Measurements from ENCODE around the gene SMG9. TPM values are rescaled to one million over a fixed set of nuclear protein-coding genes. Genes with fewer than 3 reads are reported as not detected.
"Not testable (repeated sequence)": the region's sequence is repeated elsewhere in the genome, so short reads cannot be mapped to it uniquely, and the experiment has no call there.

The SMG9 gene
- total RNA-seq, 2 experiments from 2014 or later, result 55.7 to 58.1 TPM

DNA sequence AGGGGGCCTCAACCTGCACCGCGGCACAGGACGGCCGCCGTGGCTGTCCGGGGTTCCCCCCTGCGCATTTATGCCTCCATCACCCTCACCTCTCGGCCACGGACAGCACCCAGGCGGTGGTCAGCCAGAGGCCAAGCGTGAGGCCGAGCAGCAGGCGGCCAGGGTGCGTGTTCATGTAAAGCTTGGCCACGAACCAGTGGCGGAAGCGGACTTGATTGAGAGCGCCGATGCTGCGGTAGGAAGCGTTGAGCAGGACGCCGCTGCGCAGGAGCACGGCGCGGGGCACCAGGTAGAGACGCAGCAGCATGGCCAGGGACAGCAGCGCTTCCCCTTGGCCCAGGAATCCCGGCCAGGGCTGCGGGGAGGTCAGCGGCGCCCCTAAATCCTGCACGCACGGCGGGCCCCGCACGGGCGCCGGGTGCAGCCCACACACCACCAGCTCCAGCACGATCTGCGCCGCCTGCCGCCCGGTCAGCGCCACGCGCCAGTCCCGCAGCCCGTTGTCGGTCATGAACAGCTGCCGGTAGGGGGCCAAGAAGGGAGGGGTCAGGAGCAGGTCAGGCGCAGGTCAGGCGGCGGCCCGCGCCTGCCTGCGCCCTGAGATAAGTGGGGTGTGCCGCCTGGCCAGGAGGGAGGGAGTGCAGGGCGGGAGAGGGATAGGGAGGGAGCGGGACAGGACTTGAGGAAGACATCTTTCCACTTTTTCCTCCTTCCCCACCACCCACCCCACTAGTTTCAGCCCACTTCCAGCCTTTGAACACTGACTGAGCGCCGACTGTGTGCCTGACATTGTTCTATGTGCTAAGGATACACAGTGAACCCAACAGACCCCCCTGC lies 19.6 kb upstream of the SMG9 start:
- Mint-ChIP-seq H3K4me1 (peaks cover 31% of the 10 kb centered on the region), H3K27me3 (no peaks in the 10 kb centered on the region), H3K9me3 (no peaks in the 10 kb centered on the region), H3K27ac (no peak overlapping the region), H3K36me3 (peaks cover 29% of the 10 kb centered on the region), H3K4me3 (no peak overlapping the region)
- no peak for DNase-seq

DNA sequence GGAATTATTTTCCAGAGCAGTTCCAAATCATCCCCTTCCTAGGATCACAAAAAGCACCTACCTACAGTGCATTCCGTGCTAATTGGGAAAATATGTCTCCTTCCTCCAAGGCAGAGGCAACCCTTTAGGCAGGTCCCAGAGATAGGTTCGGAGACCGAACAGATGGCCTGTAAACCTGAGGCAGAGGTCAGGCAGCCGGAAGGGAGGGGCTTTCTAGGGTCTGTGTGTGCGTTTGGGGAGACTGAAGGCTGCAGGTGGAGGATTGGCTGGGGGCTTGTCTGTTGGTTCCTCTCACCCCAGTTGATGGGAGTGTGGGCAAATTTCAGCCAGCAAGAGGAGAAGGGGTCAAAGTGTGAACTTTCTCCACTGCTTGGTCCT lies 19.0 kb upstream of the SMG9 start:
- Mint-ChIP-seq H3K27me3 (no peaks in the 10 kb centered on the region), H3K9me3 (no peaks in the 10 kb centered on the region), H3K27ac (no peak overlapping the region), H3K4me1 (peaks cover 31% of the 10 kb centered on the region), H3K36me3 (peaks cover 32% of the 10 kb centered on the region), H3K4me3 (no peak overlapping the region)
- DNase-seq, result no peak

DNA sequence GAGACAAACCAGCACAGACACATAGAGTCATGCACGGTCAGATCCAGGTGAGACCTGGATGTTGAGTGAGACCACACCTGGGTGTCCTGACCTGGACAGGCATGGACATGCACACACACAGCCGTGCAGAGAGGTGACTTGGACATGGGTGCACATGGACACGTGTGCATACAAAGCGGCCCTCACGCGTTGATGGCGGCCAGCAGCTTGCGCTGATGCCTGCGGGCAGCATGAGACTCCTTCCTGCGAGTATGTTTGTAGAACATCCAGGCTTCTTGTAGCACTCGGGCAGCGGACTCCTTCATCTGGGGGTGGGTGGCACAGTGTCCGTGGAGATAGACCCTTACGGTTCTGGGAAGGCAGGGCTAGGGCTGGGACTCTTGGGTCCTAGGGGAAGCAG lies 14.5 kb upstream of the SMG9 start:
- H3K9me3 Mint-ChIP-seq, result no peaks in the 10 kb centered on the region
- peak overlapping the region; percentile 45 for H3K27ac Mint-ChIP-seq
- DNase-seq, result no peak
- no peaks in the 10 kb centered on the region for H3K27me3 Mint-ChIP-seq
- no peak overlapping the region for H3K4me3 Mint-ChIP-seq
- H3K36me3 Mint-ChIP-seq, result peaks cover 43% of the 10 kb centered on the region
- H3K4me1 Mint-ChIP-seq, result peaks cover 42% of the 10 kb centered on the region

DNA sequence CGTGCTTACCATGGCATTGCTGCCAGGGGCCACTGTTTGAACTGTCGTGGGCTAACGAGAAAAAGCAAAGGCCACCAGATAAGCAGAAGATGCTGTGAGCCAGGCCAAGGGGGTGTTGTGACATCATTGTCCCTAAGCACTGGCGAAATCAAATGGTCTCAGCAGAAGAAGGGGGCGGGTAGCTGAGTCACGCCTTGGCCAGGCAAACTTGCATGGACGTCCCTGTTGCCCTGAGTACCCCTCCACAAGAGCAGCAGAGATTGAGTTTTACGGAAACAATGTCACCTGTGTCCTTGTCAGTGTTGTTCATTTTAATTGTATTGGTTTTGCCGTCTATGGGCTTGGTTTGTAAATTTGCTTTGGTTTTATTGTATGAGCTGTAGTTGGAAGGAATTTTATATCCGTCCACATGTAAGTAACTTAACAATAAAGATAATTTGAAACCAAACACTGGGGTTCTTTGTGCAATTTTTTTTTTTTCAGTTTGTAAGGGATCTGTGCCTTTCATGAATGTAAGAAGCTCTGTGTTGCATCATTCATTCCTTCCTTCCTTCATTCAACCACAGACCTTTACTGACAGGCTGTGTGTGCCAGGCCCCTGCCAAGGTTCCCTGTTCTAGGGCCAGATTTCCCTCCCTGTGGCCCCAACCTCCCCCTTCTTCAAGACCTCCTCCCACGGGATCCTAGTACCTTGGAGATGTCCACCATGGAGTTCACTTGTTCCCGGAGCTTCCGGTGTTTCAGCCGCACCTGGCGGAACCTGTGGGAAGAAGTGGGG lies 13.7 kb upstream of the SMG9 start:
- H3K27ac Mint-ChIP-seq, result peak overlapping the region; percentile 59
- H3K27me3 Mint-ChIP-seq, result no peaks in the 10 kb centered on the region
- DNase-seq, result no peak
- H3K4me1 Mint-ChIP-seq, result peaks cover 49% of the 10 kb centered on the region
- no peaks in the 10 kb centered on the region for H3K9me3 Mint-ChIP-seq
- peaks cover 48% of the 10 kb centered on the region for H3K36me3 Mint-ChIP-seq
- no peak overlapping the region for H3K4me3 Mint-ChIP-seq

DNA sequence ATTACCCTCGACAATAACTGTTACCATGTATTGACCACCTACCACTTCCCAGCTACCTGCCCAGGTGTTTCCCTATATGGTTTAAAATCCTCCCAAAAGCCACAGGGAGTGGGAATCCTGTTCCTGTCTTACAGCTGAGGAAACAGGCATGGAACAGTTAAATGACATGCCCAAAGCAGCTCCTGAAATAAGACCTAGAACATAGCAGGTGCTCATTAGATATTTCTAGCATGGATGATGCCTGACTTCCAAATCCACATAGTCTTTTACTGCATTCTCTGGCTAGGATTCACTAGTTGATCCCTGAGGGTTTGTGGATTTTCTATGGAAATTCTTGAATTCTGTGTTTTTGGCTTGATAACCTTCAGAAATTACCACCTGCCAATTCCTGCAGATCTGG lies 13.1 kb upstream of the SMG9 start:
- no peak for DNase-seq
- H3K4me1 Mint-ChIP-seq, result peaks cover 55% of the 10 kb centered on the region
- H3K36me3 Mint-ChIP-seq, result peaks cover 51% of the 10 kb centered on the region
- no peak overlapping the region for H3K4me3 Mint-ChIP-seq
- no peaks in the 10 kb centered on the region for H3K9me3 Mint-ChIP-seq
- H3K27me3 Mint-ChIP-seq, result no peaks in the 10 kb centered on the region
- peak overlapping the region; percentile 94 for H3K27ac Mint-ChIP-seq

DNA sequence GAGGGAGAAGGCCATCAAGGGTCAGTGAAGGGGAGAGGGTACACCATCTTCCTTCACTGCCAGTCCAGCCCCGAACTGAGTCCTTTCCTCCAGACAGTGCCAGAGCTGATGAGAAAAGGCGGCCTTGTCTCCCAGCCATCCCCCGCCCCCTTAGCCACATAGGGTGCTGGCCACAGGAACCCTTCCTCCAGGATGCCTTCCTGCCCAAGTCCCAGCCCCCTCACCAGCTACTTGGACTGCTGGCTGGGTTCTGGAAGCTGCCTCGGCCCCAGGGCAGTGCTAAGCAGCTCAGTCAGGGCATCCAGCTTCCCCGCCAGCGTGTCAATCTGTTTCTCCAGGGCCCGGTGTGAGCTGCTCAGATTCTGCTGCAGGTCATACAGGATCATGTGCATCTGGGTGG lies 12.6 kb upstream of the SMG9 start:
- Mint-ChIP-seq H3K4me3 (no peak overlapping the region), H3K36me3 (peaks cover 55% of the 10 kb centered on the region), H3K27ac (peak overlapping the region; percentile 94), H3K9me3 (no peaks in the 10 kb centered on the region), H3K27me3 (no peaks in the 10 kb centered on the region), H3K4me1 (peaks cover 58% of the 10 kb centered on the region)
- no peak for DNase-seq

DNA sequence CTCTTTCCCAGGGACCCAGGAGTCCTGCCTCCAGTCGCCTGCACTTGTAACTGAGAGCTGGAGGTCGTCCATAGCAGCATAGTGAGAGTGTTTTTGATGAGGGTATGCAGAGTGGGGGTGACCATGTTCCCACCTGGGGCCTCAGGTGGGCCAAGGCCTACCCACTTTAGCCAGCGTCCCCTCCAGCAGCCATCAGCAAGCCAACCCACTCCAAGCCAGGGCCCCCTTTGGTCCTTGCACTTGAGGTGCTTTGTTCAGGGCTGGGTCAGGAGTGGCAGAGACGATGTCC lies 11.9 kb upstream of the SMG9 start:
- Mint-ChIP-seq H3K4me3 (peak overlapping the region; percentile 52), H3K27ac (peak overlapping the region; percentile 94), H3K36me3 (peaks cover 55% of the 10 kb centered on the region), H3K4me1 (peaks cover 61% of the 10 kb centered on the region), H3K9me3 (no peaks in the 10 kb centered on the region), H3K27me3 (no peaks in the 10 kb centered on the region)
- no peak for DNase-seq

DNA sequence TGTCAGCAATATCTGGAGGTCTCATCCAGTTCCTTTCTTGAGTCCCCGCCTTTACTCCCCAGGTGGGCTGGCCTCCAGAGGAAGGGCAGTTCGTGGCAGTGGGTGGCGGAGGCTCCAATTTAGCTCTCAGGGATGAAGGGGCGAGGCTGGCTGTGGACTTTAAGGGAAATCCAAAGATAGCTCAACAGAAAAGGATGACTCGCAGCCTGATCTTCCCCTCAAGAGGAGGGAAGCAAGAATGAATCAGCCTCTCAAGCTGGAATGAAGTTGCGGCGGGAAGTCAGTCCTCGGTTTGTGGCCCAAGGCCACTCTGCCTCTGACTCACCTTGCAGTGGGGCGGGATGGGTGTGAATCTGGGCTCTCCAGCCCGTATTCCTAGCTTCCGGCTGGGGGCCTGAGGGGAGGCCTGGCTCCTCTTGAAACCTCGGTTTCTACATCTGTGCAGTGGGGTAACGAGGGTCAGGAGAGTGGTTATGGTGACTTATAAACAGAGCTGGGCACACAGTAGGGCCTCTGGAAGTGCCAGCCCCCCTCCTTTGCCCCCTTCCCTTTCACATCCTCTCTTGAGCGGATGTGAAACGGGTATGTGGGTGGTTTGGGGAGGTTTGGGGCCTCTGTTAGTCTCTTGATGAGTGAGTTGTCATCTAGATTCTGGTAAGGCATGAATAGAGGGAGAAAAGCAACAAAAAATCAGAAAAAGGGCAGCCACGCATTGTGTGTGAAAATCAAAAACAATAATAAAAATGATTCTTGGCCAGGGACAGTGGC lies 10.5 kb upstream of the SMG9 start:
- peak overlapping the region; percentile 94 for H3K27ac Mint-ChIP-seq
- peaks cover 55% of the 10 kb centered on the region for H3K36me3 Mint-ChIP-seq
- no peaks in the 10 kb centered on the region for H3K27me3 Mint-ChIP-seq
- H3K4me1 Mint-ChIP-seq, result peaks cover 65% of the 10 kb centered on the region
- H3K4me3 Mint-ChIP-seq, result peak overlapping the region; percentile 52
- peak; percentile 84 for DNase-seq
- no peaks in the 10 kb centered on the region for H3K9me3 Mint-ChIP-seq

DNA sequence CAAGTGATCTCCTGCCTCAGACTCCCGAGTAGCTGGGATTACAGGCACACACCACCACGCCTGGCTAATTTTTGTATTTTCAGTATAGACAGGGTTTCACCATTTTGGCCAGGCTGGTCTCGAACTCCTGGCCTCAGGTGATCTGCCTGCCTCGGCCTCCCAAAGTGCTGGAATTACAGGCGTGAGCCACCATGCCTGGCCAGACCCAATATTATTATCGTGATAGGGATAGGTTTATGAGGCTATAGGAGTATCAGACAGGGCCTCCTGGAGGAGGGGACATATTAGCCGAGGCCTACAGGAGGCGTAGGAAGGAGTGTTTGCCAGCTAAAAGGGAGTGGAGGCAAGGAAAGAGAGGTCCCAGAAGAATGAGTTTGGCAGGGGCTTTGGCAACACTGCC lies 9.9 kb upstream of the SMG9 start:
- not testable (repeated sequence) for H3K9me3 Mint-ChIP-seq, DNase-seq, H3K27me3 Mint-ChIP-seq
- H3K36me3 Mint-ChIP-seq, result peaks cover 55% of the 10 kb centered on the region
- peak overlapping the region; percentile 94 for H3K27ac Mint-ChIP-seq
- H3K4me3 Mint-ChIP-seq, result peak overlapping the region; percentile 13
- peaks cover 65% of the 10 kb centered on the region for H3K4me1 Mint-ChIP-seq

DNA sequence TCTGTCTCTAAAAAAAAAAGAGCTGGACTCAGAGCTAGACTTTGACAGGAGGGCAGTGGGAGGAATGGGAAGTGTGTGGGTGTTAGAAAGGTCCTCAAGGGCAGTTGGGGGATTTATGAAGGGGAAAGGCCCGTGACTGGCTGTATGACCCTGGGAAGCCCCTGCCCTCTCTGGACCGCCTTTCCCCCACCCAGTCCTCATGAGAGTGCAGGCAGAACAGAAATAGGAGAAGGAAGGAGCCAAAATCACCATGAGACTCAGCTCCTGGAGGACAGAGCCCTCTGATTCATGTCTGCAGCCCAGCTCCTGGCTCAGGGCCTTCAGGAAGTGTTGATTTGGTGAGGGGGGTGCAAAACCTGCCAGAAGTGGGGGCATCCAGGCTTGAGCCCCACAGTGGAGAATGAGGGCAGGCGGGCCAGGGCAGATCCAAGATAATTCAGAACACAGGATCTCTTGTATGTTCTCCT lies 8.7 kb upstream of the SMG9 start:
- Mint-ChIP-seq H3K36me3 (peaks cover 47% of the 10 kb centered on the region), H3K4me3 (peak overlapping the region; percentile 29), H3K4me1 (peaks cover 70% of the 10 kb centered on the region), H3K9me3 (no peaks in the 10 kb centered on the region), H3K27ac (peak overlapping the region; percentile 77), H3K27me3 (no peaks in the 10 kb centered on the region)
- no peak for DNase-seq

DNA sequence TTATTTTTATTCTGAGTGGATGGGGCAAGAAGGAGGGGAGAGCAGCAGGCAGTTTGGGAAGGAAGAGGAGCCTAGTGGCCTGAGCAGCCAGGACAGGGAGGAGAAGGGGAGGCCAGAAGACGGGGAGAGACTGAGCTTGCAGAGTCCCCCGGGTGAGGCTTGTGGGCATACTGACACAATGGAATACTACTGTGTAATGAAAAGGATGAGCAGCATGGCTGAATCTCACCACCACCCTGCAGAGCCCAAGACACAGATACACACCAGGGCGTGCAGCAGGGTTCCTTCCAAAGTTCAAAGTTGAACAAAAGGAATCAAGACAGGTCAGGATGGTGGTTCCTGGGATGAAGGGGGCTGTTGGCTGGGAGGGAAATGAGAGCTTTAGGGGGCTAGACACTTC lies 8.1 kb upstream of the SMG9 start:
- Mint-ChIP-seq H3K4me3 (no peak overlapping the region), H3K36me3 (peaks cover 45% of the 10 kb centered on the region), H3K27me3 (no peaks in the 10 kb centered on the region), H3K9me3 (no peaks in the 10 kb centered on the region), H3K4me1 (peaks cover 66% of the 10 kb centered on the region), H3K27ac (peak overlapping the region; percentile 77)
- no peak for DNase-seq

DNA sequence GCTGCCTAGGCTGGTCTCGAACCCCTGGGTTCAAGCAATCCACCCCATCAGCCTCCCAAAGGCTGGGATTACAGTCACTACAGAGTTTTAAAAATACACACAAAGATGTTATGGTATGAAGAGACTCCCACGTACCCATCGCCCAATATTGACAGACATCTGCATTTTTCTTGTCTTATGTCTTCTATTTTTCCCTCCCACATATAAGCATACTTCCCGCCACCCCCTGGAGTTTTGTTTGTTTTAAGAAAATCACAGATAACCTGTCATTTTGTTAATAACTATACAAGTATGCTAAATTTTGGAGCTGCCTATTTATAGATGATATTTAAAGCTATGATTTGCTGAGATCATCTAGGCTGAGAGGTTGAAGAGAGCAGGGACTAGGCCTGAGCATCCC lies 6.2 kb upstream of the SMG9 start:
- Mint-ChIP-seq H3K4me3 (no peak overlapping the region), H3K9me3 (no peaks in the 10 kb centered on the region), H3K36me3 (peaks cover 41% of the 10 kb centered on the region), H3K4me1 (peaks cover 61% of the 10 kb centered on the region), H3K27ac (no peak overlapping the region), H3K27me3 (no peaks in the 10 kb centered on the region)
- no peak for DNase-seq

DNA sequence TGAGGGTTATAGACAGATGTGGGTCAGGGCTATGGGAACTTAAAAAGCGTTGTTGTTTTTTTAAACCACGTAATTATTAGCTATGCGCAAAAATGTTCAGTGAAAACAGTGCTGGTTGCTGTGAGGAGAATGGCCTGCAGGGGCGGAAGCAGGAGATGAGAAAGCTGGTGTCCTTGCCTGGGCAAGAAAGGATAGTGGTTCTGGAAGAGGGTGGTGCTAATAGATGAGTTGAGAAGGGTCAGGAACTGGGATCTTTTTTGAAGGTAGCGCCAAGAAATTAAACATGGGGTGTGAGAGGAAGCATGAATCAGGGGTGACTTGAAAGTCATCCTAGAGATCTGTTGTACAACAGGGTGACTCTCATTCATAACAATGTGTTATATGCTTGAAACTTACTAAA lies 4.8 kb upstream of the SMG9 start:
- Mint-ChIP-seq H3K4me1 (peaks cover 52% of the 10 kb centered on the region), H3K27me3 (peaks cover 10% of the 10 kb centered on the region), H3K27ac (no peak overlapping the region), H3K9me3 (no peaks in the 10 kb centered on the region), H3K4me3 (no peak overlapping the region), H3K36me3 (peaks cover 38% of the 10 kb centered on the region)
- no peak for DNase-seq

DNA sequence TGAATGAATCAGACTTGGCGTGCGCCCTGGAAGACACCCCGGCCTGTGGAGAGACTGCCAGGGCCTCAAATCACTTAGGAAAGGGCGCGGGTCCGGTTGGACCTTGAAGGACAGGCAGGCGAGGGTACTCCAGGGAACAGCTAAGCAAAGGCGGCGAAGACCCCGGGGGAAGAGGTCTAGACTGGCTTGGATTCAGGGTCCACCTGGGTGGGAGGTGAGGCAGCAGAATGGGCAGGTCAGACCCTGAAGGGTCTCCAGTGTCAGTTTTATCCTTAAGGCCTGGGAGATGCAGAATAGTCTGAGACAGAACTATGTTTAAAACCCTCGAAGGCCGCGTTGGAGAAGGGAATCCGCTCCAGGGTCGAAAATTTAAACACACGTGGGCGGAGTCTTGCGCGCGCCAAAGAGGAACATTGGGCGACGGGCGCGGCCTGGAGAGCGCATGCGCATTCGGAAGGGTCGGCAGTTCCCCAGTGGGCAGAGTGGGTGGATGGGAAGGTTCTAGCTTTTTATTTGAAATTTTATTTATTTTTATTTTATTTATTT lies 567 bp upstream of the SMG9 start:
- Mint-ChIP-seq H3K4me3 (peak overlapping the region; percentile 98), H3K36me3 (peaks cover 43% of the 10 kb centered on the region), H3K27me3 (peaks cover 12% of the 10 kb centered on the region), H3K9me3 (peaks cover 3% of the 10 kb centered on the region), H3K27ac (peak overlapping the region; percentile 100), H3K4me1 (peaks cover 56% of the 10 kb centered on the region)
- DNase-seq, result peak; percentile 82

DNA sequence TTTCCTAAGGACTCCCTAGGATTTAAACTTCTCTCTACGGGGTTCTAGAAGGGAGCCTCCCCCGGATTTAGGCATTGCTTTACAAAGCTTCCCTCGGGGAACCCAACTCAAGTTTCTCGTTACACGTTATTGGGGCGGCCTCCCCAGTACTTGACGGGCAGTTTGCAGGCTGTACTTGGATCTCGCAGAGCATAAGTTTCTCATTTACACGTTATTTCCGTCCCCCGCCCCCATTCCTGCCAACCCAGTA lies 584 bp downstream of the SMG9 start:
- peaks cover 12% of the 10 kb centered on the region for H3K27me3 Mint-ChIP-seq
- peaks cover 3% of the 10 kb centered on the region for H3K9me3 Mint-ChIP-seq
- peaks cover 55% of the 10 kb centered on the region for H3K4me1 Mint-ChIP-seq
- H3K36me3 Mint-ChIP-seq, result peaks cover 47% of the 10 kb centered on the region
- DNase-seq, result no peak
- H3K27ac Mint-ChIP-seq, result peak overlapping the region; percentile 100
- H3K4me3 Mint-ChIP-seq, result peak overlapping the region; percentile 98
